ENCODE measurements around the gene GRB7.

DNA sequence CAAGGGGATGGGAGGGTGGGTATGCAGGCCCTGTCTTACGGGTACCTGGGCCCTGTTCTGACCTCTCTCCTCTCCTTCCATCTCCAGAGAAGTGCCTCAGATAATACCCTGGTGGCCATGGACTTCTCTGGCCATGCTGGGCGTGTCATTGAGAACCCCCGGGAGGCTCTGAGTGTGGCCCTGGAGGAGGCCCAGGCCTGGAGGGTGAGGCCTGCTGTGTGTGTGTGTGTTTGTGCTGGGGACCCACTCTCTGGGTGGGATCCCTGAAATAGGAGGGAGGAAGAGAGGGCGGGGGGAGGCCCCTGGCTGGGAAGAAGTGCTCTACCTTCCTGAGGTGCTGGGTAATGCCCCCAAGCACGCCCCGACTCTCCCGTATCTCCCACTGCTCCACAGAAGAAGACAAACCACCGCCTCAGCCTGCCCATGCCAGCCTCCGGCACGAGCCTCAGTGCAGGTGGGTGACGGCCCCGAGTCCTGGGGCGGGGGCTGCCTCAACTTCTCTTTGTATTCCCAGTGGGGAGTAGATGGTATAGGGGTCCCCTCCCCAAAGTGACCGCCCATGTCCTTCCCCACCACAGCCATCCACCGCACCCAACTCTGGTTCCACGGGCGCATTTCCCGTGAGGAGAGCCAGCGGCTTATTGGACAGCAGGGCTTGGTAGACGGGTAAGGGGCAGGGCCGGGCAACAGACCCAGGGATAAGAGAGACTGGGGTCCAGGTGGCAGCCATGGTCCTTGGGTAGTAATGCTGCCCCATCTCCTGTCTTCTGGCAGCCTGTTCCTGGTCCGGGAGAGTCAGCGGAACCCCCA is 7.8 kb downstream of the GRB7 start:
- TF ChIP-seq, protein P1, sequence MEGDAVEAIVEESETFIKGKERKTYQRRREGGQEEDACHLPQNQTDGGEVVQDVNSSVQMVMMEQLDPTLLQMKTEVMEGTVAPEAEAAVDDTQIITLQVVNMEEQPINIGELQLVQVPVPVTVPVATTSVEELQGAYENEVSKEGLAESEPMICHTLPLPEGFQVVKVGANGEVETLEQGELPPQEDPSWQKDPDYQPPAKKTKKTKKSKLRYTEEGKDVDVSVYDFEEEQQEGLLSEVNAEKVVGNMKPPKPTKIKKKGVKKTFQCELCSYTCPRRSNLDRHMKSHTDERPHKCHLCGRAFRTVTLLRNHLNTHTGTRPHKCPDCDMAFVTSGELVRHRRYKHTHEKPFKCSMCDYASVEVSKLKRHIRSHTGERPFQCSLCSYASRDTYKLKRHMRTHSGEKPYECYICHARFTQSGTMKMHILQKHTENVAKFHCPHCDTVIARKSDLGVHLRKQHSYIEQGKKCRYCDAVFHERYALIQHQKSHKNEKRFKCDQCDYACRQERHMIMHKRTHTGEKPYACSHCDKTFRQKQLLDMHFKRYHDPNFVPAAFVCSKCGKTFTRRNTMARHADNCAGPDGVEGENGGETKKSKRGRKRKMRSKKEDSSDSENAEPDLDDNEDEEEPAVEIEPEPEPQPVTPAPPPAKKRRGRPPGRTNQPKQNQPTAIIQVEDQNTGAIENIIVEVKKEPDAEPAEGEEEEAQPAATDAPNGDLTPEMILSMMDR (IDR thresholded peaks at IDR 0.05): no peak
- no peak for TF ChIP-seq POLR2A (IDR thresholded peaks at IDR 0.05)

Measured in Peyer's patch (tissue), 4 donors.